Inferior parietal cortex (tissue), 1 donor: ENCODE results near the gene CHRNB1.
"Not testable (repeated sequence)": the region's sequence is repeated elsewhere in the genome, so short reads cannot be mapped to it uniquely, and the experiment has no call there.

Experiments used
- DNase-seq: peaks from one replicate; pipeline ENCODE4 v3.0.0-alpha.2; 2016; ENCODE audit errors: extremely low spot score

The CHRNB1 gene

GRCh38 chr17:7467498-7467897 is 22.6 kb downstream of the CHRNB1 start:
- no peak for DNase-seq

DNA sequence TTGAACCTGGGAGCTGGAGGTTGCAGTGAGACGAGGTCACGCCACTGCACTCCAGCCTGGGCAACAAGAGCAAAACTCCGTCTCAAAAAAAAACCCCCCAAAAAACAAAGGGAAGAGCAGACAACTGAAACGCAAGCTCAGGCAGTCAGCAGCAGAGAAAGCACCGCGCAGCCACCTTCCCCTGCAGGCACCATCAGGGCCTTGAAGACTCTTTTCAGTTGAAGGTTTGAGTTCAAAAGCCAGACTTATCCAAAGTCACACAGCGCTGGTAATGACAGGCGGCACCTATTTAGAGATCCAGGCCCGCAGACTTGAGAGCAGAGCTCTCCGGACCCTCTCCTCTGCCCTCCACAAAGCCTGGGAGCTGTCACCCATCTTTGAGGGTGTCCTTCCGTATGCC is 23.4 kb downstream of the CHRNB1 start:
- no peak for DNase-seq

- DNase-seq, result no peak
These were observed 24.0 kb downstream of the CHRNB1 start for GRCh38 chr17:7468804-7469389.

DNA sequence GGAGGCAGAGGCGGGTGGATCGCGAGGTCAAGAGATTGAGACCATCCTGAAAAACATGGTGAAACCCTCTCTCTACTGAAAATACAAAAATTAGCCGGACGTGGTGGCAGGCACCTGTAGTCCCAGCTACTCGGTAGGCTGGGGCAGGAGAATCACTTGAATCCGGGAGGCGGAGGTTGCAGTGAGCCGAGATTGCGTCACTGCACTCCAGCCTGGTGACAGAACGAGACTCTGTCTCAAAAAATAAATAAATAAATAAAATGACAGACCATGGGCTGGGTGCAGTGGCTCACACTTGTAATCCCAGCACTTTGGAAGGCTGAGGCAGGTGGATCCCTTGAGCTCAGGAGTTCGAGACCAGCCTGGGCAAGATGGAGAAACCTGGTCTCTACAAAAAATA is 25.0 kb downstream of the CHRNB1 start:
- not testable (repeated sequence) for DNase-seq

GRCh38 chr17:7470457-7470973 is 25.7 kb downstream of the CHRNB1 start:
- DNase-seq, result not testable (repeated sequence)

GRCh38 chr17:7471729-7472128 is 26.9 kb downstream of the CHRNB1 start:
- DNase-seq, result no peak

DNA sequence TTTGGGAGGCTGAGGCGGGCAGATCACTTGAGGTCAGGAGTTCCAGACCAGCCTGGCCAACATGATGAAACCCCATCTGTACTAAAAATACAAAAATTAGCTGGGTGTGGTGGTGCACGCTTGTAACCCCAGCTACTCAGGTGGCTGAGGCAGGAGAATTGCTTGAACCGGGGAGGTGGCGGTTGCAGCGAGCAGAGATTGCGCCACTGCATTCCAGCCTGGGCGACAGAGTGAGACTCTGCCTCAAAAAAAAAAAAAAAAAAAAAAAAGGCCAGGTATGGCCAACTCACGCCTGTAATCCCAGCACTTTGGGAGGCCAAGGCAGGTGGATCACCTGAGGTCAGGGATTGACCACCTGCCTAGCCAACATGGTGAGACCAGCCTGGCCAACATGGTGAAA is 29.9 kb downstream of the CHRNB1 start:
- DNase-seq, result not testable (repeated sequence)

- no peak for DNase-seq
These were observed 31.0 kb downstream of the CHRNB1 start for GRCh38 chr17:7475764-7476422.

DNA sequence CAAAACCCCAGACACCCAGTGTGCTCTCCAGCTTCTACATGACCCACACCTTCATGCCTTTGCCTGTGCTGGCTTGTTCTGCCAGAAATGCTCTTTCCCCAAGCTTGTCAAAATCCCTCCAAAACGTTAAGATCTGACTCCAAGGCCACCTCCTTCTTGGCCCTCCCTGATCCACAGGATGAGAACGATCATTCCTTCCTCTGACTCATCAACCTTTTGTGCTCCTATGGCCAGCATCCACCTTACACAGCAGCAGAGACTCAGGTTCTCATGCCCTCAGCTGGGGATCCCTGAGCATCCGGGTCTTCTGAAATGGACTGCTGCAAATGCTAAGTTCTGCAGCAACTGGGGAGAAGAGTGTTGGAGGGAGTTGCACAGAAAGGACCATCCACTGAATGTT is 31.6 kb downstream of the CHRNB1 start:
- DNase-seq, result no peak

GRCh38 chr17:7476951-7477350 is 32.1 kb downstream of the CHRNB1 start:
- no peak for DNase-seq

DNA sequence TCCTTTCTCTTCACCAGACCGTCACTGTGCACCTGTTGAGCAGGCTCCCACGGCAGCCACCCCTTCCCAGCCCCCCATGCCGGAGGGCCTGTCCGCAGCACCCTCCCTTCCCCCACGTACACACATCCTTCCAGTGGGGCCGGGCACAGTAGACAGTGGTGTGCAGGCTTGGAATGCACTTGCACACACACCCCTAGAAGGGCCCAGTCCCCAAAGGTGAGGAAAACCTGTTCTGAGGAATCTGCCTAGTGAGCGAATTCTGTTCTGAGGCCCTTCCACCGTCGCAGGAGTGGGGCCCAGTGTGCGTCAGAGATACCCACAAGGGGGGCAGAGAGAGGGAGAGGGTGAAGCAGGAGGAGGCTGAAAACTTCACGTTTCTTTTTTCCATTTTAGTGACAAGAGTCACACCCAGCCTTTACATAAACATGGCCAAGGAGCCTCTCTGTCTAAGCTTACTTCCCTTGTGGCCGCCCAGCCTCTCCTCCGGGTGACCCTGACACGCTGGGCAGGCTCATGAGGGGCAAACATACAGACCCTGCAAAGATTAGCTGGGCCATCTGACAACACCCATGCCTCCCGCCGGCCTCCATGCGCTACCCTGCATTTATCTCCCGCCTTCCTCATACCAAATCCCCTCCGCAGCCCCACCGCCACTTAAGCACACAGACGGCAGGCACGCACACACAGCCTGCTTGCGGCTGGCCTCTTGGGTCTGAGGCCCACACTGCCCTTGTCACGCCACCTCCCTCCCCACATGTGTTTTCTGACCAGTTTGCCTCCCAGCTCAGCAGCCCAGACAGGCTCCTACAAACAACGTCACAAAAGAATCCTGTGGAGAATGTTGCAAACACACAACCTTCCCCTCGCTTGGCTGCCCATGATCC is 32.8 kb downstream of the CHRNB1 start:
- DNase-seq, result no peak

- DNase-seq, result peak; percentile 32
These were observed 33.7 kb downstream of the CHRNB1 start for GRCh38 chr17:7478276-7479212.

DNA sequence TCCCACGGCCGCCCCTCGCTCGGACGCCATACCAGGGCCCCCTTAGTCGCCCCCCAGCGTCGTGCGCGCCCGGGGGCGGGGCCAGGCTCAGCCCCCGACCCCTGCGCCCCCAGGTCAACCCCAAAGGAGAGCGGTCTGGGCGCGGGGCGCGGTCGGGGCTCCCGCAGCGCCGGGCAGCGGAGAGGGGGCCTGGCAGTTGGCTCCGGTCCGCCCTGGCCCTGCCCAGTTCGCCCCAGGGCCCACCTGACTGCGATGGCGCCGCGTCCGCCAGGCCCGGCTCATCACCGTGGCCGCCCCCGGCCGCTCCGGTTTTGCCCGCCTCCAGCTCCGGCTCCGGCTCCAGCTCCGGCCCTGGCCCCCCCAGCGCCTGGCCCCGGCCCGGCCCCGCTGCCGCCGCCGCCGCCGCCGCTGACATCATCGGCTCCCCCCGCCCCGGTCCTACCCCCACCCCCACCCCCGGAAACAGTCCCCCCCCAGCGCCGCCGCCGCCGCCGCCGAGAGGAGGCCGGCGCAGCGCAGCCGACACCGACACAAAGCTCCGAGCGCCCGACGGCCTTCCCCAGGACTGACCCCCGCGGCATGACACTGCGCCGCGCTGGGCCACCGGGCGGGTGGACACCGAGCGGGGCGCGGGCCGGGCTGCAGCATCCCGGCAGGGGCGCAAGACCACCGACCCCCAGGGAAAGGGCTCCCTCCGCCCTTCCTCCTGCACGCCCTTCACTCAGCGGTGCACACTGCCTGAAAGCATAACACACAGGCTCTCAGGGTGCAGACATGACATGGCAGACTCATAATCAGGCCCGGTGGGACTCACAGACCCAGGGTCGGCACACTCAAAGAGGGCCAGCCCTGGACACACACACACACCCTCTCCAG is 34.6 kb downstream of the CHRNB1 start, which contains the start of gene ZBTB4:
Gene ZBTB4, minus strand, starts transcription at position 419 of the 876 bp plus-strand sequence. CDS start 12,830 bp downstream, outside the sequence.
- DNase-seq, result peak; percentile 31

- no peak for DNase-seq
These were observed 35.2 kb downstream of the CHRNB1 start for GRCh38 chr17:7480089-7480384.

- DNase-seq, result not testable (repeated sequence)
These were observed 36.4 kb downstream of the CHRNB1 start, which contains the start of gene SLC35G6 for GRCh38 chr17:7481275-7481674. SLC35G6 (plus strand) TSS chr17:7481446; CDS start chr17:7481517, 71 bp downstream.

GRCh38 chr17:7481842-7482741 is 37.2 kb downstream of the CHRNB1 start:
- DNase-seq, result not testable (repeated sequence)

GRCh38 chr17:7482742-7483088 is 37.9 kb downstream of the CHRNB1 start:
- DNase-seq, result not testable (repeated sequence)

DNA sequence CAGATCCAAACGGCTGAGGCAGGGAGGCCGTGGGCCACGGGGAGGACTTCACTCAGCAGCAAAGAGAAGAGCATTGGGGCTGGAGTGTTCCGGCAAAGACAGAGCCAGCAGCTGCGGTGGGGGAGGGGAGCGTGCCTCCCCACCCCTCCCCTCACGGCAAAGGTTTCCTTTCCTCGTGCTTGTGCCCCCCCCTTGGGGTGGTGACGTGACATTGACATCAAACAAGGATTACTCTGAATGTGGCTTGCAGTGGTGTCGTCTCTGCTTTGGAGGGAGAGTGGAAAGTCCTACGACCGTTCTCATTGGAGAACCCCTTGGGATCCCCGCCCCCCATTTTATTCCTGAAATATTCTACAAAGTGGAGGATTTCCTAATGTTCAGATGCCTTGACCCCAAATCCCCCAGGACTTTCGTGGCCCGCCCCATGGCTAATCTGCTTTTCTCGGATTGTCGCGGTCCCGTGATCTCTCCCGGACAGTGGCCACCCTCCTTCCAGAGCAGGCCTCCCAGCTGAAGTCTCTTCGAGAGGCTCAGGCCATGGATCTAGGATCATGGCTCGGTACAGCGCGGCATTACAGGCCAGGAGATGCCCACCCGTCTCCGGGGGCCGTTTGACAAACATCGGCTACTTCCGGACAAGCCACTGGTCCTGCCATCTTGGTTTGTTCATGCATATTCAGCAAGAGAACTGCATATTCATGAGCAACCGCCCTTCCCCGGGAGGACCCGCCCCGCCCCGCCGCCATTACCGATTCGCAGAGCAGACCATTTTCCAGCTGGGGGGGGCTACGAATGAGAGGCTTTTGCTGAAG is 38.6 kb downstream of the CHRNB1 start:
- DNase-seq, result peak; percentile 92
